HepG2 (cell line): ENCODE measurements around the gene FNDC10. TPM values are rescaled to one million over a fixed set of nuclear protein-coding genes. Genes with fewer than 3 reads are reported as not detected.

ENCODE experiments used
- HIVEP1 ChIP-seq: sonication (generic); formaldehyde crosslinking; IDR thresholded peaks from 2 replicates; pipeline ENCODE4 v1.4.0; 2020; ENCODE audit warnings: mild to moderate bottlenecking, missing genetic modification reagents
- HNF4A ChIP-seq: sonication (generic); formaldehyde crosslinking; IDR thresholded peaks from 2 replicates; pipeline ENCODE4 v1.4.0; 2020; ENCODE audit warnings: missing genetic modification reagents
- HNRNPUL1 ChIP-seq: fragments of 200-400 bp; formaldehyde crosslinking; IDR thresholded peaks from 2 replicates; pipeline ENCODE4 v1.6.1; 2017; ENCODE audit warnings: low read depth, mild to moderate bottlenecking, low read length, moderate library complexity
- KDM5A ChIP-seq: fragments of 200-600 bp; sonication (generic); IDR thresholded peaks from 2 replicates; pipeline ENCODE4 v1.7.0; 2018; ENCODE audit warnings: antibody characterized with exemption, mild to moderate bottlenecking, low read length, borderline replicate concordance
- LRRFIP1 ChIP-seq: sonication (generic); formaldehyde crosslinking; conservative IDR thresholded peaks from 2 replicates; pipeline ENCODE4 v1.4.0; 2020; ENCODE audit warnings: missing genetic modification reagents
- SNAI1 ChIP-seq: sonication (generic); formaldehyde crosslinking; IDR thresholded peaks from 2 replicates; pipeline ENCODE4 v1.5.0; 2020; ENCODE audit warnings: mild to moderate bottlenecking, missing genetic modification reagents, borderline replicate concordance
- TOE1 ChIP-seq: sonication (generic); formaldehyde crosslinking; IDR thresholded peaks from 2 replicates; pipeline ENCODE4 v1.4.0; 2020; ENCODE audit warnings: mild to moderate bottlenecking, missing genetic modification reagents
- ZNF142 ChIP-seq: sonication (generic); formaldehyde crosslinking; IDR thresholded peaks from 2 replicates; pipeline ENCODE4 v1.4.0; 2020; ENCODE audit warnings: missing genetic modification reagents
- ZNF567 ChIP-seq: sonication (generic); formaldehyde crosslinking; IDR thresholded peaks from 2 replicates; pipeline ENCODE4 v1.8.1; 2023; ENCODE audit warnings: mild to moderate bottlenecking, missing genetic modification reagents, borderline replicate concordance
- ZNF572 ChIP-seq: sonication (generic); formaldehyde crosslinking; IDR thresholded peaks from 2 replicates; pipeline ENCODE4 v1.5.1; 2020; ENCODE audit warnings: mild to moderate bottlenecking, missing genetic modification reagents
- ZNF577 ChIP-seq: sonication (generic); formaldehyde crosslinking; IDR thresholded peaks from 2 replicates; pipeline ENCODE4 v1.4.0; 2020; ENCODE audit warnings: mild to moderate bottlenecking, low read depth, missing genetic modification reagents, borderline replicate concordance
- ZNF713 ChIP-seq: sonication (generic); formaldehyde crosslinking; IDR thresholded peaks from 2 replicates; pipeline ENCODE4 v1.4.0; 2020; ENCODE audit warnings: mild to moderate bottlenecking, missing genetic modification reagents
- polyA plus RNA-seq, 8 experiments: library from polyadenylated mRNA; depleted of rRNA in 3 of 8; stranded (reverse) in 7 of 8; unstranded in 1 of 8; fragments of >200 nt; fragmentation: Illumina TruSeq in 4 of 8; extraction: Trizol in 4 of 8; gene quantifications; 2 replicates each; pipeline versions ENCODE4 v1.2.1 to v1.2.3, GENCODE V29; 2011 to 2016; ENCODE audit warnings: low read depth in 4 of 8, missing spikeins in 1 of 8, mixed read lengths in 1 of 8; ENCODE audit not compliant: insufficient read depth in 1 of 8
- total RNA-seq, 5 experiments: library from RNA; depleted of rRNA; stranded (reverse); fragments of >200 nt; fragmentation: Illumina TruSeq; extraction: Trizol; gene quantifications; 2 replicates each; pipeline ENCODE4 v1.2.3, GENCODE V29; 2016; ENCODE audit warnings: low read depth in 1 of 5
- TF ChIP-seq, protein P1 (sequence below): sonication (generic); formaldehyde crosslinking; IDR thresholded peaks from 2 replicates; pipeline ENCODE4 v1.5.0; 2020; ENCODE audit warnings: mild to moderate bottlenecking, missing genetic modification reagents
- TF ChIP-seq, protein P2 (sequence below): sonication (generic); formaldehyde crosslinking; IDR thresholded peaks from 2 replicates; pipeline ENCODE4 v1.4.0; 2020; ENCODE audit warnings: mild to moderate bottlenecking, missing genetic modification reagents

Gene FNDC10
- total and polyA plus RNA-seq, 2 of the 13 experiments (the other 11 are each of a cell fraction or from before 2014, with no cell fraction given) = 2.2 to 2.5 TPM

DNA sequence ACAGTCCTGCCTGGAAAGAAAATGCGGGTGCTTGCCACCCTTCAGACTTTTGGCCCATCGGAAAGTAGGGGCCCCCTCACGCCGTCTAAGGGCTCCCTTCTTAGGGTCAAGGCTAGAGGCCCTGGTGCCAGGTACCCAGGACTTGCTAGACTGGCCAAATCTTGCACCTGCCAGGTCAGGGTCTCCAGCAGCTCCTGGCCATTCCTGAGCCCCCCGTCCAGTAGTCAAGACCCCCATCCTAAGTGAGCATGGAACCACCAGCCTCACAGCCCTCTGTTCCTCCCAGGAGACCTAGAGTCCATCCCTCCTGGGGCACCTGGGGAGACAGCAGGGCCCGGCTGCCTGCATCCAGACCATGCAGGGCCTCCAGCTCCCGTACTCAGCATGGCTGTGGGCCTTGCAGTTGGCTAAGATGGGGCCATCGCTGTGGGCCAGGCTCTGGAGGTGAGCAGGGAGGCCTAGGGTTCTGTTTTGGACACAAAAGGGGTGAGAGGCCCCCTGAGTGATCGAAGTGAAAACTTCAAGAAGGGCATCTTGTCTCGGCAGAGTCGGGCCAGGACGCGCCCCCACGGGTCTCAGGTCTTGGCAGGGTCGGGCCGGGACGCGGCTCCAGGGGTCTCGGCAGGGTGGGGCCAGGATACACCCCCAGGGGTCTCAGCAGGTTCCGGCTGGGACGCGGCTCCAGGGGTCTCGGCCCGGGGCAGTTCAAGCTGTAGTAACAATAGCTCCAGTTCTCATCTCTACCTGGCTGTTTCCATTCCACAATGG lies 5.9 kb downstream of the FNDC10 start (continued):
- TF ChIP-seq ZNF142 (CRISPR knock-in tag) = no peak
- no peak for TF ChIP-seq KDM5A
- TF ChIP-seq HNF4A = no peak
- no peak for TF ChIP-seq ZNF713 (CRISPR knock-in tag)
- no peak for TF ChIP-seq ZNF567 (CRISPR knock-in tag)
- no peak for TF ChIP-seq HIVEP1 (CRISPR knock-in tag)
- no peak for TF ChIP-seq SNAI1
- TF ChIP-seq, protein P1, sequence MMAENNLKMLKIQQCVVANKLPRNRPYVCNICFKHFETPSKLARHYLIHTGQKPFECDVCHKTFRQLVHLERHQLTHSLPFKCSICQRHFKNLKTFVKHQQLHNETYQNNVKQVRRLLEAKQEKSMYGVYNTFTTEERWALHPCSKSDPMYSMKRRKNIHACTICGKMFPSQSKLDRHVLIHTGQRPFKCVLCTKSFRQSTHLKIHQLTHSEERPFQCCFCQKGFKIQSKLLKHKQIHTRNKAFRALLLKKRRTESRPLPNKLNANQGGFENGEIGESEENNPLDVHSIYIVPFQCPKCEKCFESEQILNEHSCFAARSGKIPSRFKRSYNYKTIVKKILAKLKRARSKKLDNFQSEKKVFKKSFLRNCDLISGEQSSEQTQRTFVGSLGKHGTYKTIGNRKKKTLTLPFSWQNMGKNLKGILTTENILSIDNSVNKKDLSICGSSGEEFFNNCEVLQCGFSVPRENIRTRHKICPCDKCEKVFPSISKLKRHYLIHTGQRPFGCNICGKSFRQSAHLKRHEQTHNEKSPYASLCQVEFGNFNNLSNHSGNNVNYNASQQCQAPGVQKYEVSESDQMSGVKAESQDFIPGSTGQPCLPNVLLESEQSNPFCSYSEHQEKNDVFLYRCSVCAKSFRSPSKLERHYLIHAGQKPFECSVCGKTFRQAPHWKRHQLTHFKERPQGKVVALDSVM (CRISPR knock-in tag) = no peak
- no peak for TF ChIP-seq LRRFIP1 (CRISPR knock-in tag)
- TF ChIP-seq ZNF572 (CRISPR knock-in tag) = no peak
- TF ChIP-seq, protein P2, sequence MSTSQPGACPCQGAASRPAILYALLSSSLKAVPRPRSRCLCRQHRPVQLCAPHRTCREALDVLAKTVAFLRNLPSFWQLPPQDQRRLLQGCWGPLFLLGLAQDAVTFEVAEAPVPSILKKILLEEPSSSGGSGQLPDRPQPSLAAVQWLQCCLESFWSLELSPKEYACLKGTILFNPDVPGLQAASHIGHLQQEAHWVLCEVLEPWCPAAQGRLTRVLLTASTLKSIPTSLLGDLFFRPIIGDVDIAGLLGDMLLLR (CRISPR knock-in tag) = no peak
- TF ChIP-seq ZNF577 (CRISPR knock-in tag) = no peak
- no peak for TF ChIP-seq TOE1 (CRISPR knock-in tag)
- TF ChIP-seq HNRNPUL1 = no peak
